ENCODE data around the gene TRAPPC14. TPM values are rescaled to one million over a fixed set of nuclear protein-coding genes. Genes with fewer than 3 reads are reported as not detected.

Gene TRAPPC14
- total RNA-seq, 4 donors from 2014 or later: 9.3 to 20.2 (median 13.1) TPM

DNA sequence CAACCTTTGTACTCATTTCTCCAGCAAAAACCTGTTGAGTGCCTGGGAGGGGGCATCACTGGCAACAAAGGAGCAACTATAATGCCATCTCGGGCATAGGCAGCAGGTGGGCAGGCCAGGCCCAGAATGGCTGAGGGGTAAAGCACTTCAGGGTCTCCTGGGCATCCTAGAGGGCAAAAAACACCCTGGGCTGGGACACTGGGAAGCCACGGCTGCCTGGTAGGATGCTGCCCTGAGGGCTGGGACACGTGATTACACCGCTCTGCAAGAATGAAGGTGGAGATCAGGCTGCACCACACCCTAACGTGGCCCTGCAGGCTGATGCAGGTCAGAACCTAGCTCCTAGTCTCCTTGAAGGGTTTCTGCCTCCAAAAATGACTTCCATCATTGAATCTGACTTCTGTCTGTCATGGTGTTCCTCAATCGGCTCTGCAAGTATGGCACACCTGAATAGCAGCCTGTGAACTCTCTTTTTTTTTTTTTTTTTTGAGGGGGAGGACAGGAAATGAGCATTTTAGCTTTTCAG, 4.5 kb upstream of the TRAPPC14 start:
- H3K4me3 ChIP-seq: no peak overlapping the region
- 17 to 33% methylated on average over 4 of the region's 6 CpGs for WGBS, 2 donors
- H3K27me3 ChIP-seq: peaks cover 0 to 3% (median 0%) of the 10 kb centered on the region in 4 donors
- no peak for DNase-seq
- peaks cover 10 to 53% (median 25%) of the 10 kb centered on the region in 3 donors for H3K4me1 ChIP-seq
- TF ChIP-seq POLR2A (IDR thresholded peaks at IDR 0.05) (no peak), CTCF (IDR thresholded peaks at IDR 0.05) (no peak)
- H3K9me3 ChIP-seq: no peaks in the 10 kb centered on the region
- intact Hi-C loops (cut with DNase I): no loop called here
- no peaks in the 10 kb centered on the region for H3K36me3 ChIP-seq
- peak overlapping the region; percentile 1 to 79 (median 52) for H3K27ac ChIP-seq

- intact Hi-C loops (cut with DNase I): no loop called here
- Histone ChIP-seq H3K4me3 (no peak overlapping the region), H3K36me3 (peaks cover 10 to 21% (median 13%) of the 10 kb centered on the region in 3 donors), H3K27ac (no peak overlapping the region), H3K27me3 (peaks cover 0 to 3% (median 0%) of the 10 kb centered on the region in 4 donors), H3K4me1 (peaks cover 15 to 56% (median 36%) of the 10 kb centered on the region in 3 donors), H3K9me3 (no peaks in the 10 kb centered on the region)
- no peak for DNase-seq
- WGBS, 2 donors: 80 to 95% methylated on average over 1 to 13 of the region's 18 CpGs
- TF ChIP-seq POLR2A (IDR thresholded peaks at IDR 0.05) (no peak), CTCF (IDR thresholded peaks at IDR 0.05) (no peak)
Measured at GRCh38 chr7:100160067-100160466, 1.5 kb upstream of the TRAPPC14 start.

DNA sequence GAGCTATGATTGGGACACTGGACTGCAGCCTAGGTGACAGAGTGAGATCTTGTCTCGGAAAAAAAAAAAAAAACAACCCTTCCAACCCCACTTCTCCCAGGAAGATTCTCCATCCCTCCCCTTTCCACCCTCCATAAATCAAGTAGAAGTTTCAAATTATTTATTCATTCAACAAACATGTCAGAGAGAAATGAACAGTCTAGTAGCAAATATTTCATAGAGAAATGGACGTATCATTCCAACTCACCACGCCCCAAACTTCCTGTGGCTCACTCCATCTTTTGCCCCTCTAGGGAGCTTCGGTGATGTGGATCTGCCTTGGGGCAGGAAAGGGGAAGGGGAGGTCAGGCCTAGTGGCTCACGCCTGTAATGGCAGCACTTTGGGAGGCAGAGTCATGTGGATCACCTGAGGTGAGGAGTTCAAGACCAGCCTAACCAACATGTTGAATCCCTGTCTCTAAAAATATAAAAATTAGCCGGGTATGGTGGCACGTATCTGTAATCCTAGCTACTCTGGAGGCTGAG, 638 bp upstream of the TRAPPC14 start:
- TF ChIP-seq CTCF (IDR thresholded peaks at IDR 0.05): no peak
- TF ChIP-seq POLR2A (IDR thresholded peaks at IDR 0.05): no peak
- H3K9me3 ChIP-seq: no peaks in the 10 kb centered on the region
- H3K36me3 ChIP-seq: peaks cover 14 to 30% (median 18%) of the 10 kb centered on the region in 3 donors
- H3K4me1 ChIP-seq: peaks cover 15 to 65% (median 36%) of the 10 kb centered on the region in 3 donors
- H3K27ac ChIP-seq: peak overlapping the region; percentile 82 to 93 (median 90)
- DNase-seq: no peak
- peak overlapping the region; percentile 51 to 98 (median 93) for H3K4me3 ChIP-seq
- 46 to 55% methylated on average over 7 of the region's 7 CpGs for WGBS, 2 donors
- intact Hi-C loops (cut with DNase I): no loop called here
- peaks cover 0 to 3% (median 0%) of the 10 kb centered on the region in 4 donors for H3K27me3 ChIP-seq

DNA sequence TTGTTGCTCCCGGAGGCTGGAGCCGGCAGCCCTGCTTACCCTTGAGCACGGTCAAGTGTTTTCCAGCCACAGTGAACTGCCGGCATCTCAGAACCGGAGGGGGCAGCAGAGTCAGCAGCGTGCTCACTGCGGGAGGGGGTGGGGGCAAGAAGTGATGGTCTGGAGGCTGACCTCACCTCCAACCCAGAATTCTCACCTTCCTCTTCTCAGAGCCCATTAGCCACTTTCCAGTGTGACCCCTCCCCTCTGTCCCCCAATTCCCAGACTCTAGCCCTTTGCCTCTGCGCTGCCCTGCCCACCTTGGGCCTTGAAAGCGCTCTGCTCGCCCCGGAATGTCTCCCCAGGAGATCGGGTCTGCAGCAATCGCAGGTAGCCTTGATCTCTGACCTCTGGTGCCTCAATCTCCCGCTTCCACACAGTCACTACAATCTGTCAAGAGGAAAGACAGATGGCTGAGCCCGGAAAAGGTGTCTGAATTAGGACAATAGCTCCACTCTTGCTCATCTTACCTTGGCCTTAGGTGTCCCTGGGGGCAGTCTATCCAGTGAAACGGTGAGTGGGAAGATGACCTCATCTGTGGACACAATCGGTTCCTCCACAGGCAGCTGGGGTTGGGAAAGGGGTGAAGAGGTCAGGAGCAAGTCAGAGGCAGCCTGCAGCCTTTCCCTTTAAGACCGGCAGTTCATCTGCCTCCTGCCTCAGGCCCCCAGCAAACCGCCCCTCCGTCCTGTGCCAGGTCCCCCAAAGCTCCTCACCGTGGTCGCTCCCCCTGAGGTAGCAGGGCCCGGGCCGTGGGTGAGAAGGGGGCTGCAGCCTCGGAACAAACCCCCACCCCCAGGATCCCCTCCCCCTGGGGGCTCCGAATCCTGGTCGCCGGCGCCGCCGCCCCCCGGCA, 942 bp downstream of the TRAPPC14 start:
- intact Hi-C loops (cut with DNase I): no loop called here
- Histone ChIP-seq H3K4me1 (peaks cover 15 to 66% (median 26%) of the 10 kb centered on the region in 3 donors), H3K4me3 (peak overlapping the region; percentile 51 to 98 (median 93)), H3K27ac (peak overlapping the region; percentile 82 to 93 (median 90)), H3K9me3 (no peaks in the 10 kb centered on the region), H3K36me3 (peaks cover 14 to 46% (median 22%) of the 10 kb centered on the region in 3 donors), H3K27me3 (no peaks in the 10 kb centered on the region)
- TF ChIP-seq POLR2A (IDR thresholded peaks at IDR 0.05) (no peak), CTCF (IDR thresholded peaks at IDR 0.05) (peak in 1 of 6 experiments; percentile 10)
- DNase-seq: no peak
- 12 to 18% methylated on average over 6 to 9 of the region's 32 CpGs for WGBS, 2 donors

DNA sequence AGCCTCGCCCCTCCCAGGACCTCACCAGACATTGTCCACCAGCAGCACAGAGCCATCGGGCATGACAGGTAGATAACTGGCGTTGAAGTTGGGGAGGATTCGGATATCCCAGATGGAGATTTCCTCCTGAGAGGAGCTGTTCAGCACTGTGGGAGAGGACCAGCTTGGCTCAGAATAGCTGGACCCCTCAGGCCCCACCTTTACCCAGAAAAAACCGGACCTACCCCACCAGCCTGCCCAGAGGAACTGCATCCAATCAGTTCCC, 1.5 kb downstream of the TRAPPC14 start:
- H3K9me3 ChIP-seq: no peaks in the 10 kb centered on the region
- H3K27me3 ChIP-seq: no peaks in the 10 kb centered on the region
- no peak for TF ChIP-seq POLR2A (IDR thresholded peaks at IDR 0.05)
- TF ChIP-seq CTCF (IDR thresholded peaks at IDR 0.05): no peak
- H3K27ac ChIP-seq: peak overlapping the region; percentile 82 to 93 (median 90)
- no peak for DNase-seq
- intact Hi-C loops (cut with DNase I): no loop called here
- H3K4me3 ChIP-seq: peak overlapping the region in 3 of 4 donors; percentile 51 to 98 (median 94)
- H3K4me1 ChIP-seq: peaks cover 15 to 65% (median 25%) of the 10 kb centered on the region in 3 donors
- no CpG with 5 or more reads among the region's 5 CpGs for WGBS, 2 donors
- peaks cover 14 to 49% (median 22%) of the 10 kb centered on the region in 3 donors for H3K36me3 ChIP-seq
